Measurements from ENCODE around the gene PUM2.

The PUM2 gene

GRCh38 chr2:20213651-20214565 is 136.7 kb downstream of the PUM2 start:
- no peak for DNase-seq

- DNase-seq: no peak
Measured at GRCh38 chr2:20212871-20213503, 137.7 kb downstream of the PUM2 start.

DNA sequence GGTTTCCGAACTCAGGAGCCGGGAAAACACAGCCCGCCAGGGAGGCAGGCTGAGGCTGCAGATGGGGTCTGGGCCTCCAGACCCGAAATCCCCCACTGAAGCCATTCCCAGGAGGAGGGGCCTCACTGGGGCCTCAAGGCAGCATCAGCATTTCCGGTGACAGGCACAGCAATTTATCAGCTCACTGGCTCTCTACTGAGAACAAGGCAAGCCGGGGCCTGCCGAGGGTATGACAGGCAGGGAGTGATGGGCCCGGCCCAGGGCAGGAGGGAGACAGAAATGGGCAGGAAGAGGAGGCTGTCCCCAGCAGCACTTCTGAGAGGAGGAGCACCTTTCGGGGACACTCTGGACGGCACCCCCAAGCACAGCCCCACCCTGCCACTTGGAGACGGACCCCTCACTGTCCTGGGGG is 138.2 kb downstream of the PUM2 start:
- no peak for DNase-seq

DNA sequence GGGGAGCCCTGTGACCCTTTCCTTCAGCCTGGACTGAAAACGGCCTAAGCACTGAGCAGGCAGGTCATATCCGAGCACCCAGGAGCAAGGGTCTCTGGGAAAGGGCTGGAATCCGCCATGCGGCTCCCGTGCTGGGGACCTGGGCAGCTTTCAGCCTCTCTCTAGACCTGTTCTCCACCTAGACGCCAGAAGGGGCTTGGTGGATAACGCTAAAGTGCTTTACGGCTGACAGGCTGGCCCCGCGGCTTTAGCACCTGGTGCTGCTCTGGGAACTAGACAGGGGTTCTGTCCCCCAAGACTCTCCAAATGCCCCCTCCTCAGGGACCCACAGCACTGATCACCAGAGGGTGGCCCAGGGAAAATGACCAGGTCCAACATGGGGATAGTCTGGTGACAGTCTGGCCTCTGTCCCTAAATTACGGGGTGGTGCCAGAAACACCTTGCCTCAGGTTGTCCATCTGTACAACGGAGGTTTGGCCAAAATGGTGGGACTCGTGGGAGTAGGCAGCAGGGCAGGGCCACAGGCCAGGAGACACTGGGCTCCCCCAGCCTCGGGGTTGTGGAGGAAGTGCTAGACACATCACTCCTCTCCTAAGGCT is 138.7 kb downstream of the PUM2 start:
- no peak for DNase-seq

- no peak for DNase-seq
Measured at GRCh38 chr2:20211420-20211819, 139.2 kb downstream of the PUM2 start.

GRCh38 chr2:20210462-20210861 is 140.2 kb downstream of the PUM2 start:
- DNase-seq: no peak

DNA sequence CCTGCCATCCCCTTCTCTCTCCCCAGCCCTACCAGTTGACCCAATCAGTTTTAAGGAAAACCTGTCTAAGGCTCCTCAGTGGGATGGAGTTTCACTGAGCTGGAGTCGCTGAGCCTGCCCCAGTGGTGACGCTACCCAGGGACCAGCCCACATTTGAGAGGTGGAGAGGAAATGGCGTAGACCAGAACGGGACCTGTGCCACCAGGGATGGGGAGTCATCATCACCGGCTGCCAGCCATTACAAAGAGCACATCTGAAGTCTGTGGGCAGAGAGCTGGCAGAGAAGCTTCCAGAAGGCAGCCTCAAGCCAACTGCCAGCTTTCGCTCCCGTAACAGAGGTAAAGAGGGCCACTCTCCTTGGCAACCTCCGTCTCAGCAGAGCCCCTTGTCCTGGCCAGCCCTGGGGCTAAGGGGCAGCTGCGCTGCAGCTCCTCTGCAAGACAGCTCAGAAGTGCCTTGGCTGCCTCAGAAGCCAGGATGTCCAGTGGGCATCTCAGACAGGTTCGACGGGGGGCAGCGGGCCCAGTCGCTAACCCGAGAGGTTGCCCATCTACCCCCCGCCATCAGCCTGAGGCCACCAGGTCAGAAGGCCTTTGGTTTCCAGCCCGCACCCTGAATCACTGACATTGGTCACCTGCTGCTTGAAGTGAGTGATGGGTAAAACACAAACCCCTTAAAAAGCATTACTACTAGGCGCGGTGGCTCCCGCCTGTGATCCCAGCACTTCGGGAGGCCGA is 141.1 kb downstream of the PUM2 start:
- DNase-seq: no peak

- no peak for DNase-seq
Measured at GRCh38 chr2:20208476-20208859, 142.2 kb downstream of the PUM2 start.

DNA sequence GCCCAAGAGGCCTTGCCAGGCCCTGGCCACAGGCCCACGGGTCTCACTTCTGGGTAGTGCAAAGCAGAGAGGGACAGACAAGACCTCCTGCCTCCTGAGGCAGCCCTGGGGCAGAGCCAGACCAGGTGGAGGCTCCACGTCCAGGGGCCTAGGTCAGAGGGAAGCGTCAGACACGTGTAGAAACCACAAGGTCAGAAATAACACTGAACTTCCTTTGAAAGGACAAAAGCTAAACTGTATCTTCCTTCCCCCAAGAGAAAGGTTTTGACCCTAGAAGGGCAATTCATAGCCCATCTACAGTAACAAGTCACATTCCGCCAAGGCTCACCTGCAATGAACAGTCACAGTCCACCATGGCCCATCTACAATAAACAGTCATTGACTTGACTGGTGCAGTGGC is 143.6 kb downstream of the PUM2 start:
- no peak for DNase-seq

DNA sequence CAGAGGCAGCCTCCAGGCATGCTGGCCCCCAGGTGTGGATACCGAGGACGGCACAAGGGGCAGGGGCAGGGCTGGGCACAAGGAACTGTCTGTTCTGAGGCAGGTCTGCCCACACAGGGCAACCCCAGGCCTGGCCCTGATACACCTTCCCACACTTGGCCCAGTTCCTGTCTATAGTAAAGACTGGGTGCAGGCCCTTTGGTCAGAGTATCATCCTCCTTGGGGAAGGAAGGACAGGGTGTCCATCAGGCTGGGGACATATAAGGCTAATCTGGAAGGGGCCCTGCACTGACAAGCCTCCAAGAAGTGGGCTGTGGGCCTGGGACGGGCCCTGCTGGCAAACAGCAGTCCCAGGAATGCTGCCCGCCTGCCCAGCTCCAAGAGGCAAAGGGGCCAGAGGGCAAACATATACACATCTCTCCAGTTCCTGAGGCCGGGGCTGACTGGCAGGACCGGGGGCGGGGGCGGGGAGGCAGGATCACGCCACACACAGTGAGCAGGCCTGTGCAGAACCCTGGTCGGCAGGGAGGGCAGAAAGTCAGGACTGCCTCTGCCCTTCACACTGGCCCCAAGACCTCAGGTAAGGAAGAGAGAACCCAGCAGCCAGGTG is 144.6 kb downstream of the PUM2 start:
- DNase-seq: no peak

DNA sequence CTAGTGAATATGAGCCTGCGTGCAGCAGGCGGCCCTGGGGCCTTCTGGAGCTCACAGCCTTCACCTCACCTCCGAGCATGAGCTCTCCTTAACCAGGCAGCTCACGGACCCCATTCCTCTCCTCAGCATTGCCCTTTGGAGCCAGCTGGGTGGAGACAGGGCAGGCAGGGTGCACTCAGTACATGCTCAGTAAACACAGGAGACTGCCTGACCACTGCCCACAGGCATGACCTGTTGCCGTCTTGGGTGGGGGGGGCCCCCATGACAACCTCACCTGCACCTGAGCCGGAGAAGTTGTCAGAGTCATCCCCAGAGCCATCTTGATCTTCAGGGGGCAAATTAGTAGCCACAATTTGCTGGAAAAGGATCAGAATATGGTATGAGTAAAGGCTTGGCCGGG is 145.6 kb downstream of the PUM2 start:
- DNase-seq: no peak

- no peak for DNase-seq
Measured at GRCh38 chr2:20203521-20204225, 147.0 kb downstream of the PUM2 start.

- DNase-seq: no peak
Measured at GRCh38 chr2:20203072-20203471, 147.6 kb downstream of the PUM2 start.

GRCh38 chr2:20201671-20202070 is 149.0 kb downstream of the PUM2 start:
- DNase-seq: no peak

GRCh38 chr2:20200697-20201555 is 149.7 kb downstream of the PUM2 start:
- DNase-seq: no peak

DNA sequence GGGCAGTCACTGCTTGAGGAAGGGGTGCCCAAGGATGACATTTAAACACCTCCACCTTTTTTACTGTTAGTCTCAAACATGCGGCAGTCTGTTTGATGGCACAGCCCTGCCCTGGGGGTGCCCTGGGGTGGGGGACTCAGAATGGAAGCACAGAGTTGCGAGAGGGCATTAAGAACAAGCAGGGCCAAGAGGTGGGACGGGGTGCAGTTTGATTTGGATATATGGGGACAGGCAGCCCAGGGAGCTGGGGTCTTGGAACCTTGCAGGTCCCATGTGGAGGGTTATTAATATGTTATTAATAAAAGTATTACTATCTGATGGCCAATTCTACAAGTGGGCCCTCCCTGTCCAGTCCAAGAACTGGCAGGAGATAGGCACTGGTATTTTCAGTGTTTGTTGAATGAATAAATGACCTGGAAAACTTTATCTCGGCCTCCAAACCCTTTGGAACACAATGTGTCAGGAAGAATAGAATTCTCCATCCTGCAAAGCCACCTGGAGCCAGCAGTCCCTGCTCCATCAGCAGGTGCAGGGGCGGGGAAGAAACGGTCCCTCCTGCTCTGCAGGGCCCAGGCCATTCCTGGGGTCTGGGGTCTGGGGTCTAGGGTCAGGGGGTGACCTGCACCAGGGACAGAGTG is 150.9 kb downstream of the PUM2 start:
- DNase-seq: no peak

DNA sequence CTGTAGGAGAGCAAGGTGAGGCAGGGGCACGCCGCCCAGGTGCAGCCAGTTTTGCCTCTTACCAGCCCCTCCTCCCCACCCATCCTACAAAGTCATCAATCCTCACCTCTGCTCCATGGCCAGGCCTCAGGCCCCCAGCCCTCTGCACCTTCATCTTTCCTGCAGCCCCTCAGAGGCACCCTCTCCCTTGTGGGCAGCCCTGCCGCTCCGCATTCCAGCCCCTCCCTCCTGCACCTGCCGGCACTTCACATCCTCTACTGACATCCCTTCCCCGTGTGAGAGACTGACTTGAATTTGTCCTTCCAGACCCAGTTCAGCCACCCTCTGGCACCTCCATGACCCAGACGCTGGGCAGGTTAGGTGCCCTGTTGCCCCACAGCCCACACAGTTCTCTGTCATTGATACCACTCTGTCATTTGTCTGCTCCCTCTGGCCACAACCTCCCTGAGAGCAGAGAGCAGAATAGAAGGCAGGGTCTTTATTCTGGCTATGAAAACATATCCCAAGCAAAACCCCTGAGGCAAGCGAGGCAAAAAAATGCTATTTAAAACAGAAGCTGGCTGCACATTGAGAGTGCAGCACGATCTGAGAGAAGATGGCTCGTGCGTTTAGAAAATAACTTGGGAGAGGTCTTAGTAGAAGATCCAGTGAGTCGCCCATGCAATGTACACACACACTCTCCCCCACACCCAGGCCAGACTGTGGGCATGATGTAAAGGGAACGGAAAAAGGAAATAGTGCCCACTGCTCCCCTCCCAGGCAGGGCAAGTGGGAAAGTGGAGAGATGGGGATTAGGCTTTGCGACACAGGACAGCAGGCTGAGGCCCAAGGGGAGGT is 151.6 kb downstream of the PUM2 start:
- no peak for DNase-seq
